ENCODE measurements around the gene ARHGAP42.

GRCh38 chr11:100837311-100837710, 150.2 kb downstream of the ARHGAP42 start:
- TF ChIP-seq CTCF (IDR thresholded peaks at IDR 0.05) (no peak), POLR2A (IDR thresholded peaks at IDR 0.05) (no peak)
